ENCODE results near the gene FRY. TPM values are rescaled to one million over a fixed set of nuclear protein-coding genes. Genes with fewer than 3 reads are reported as not detected.

The FRY gene
- total and polyA plus RNA-seq, 9 of the 15 experiments (the other 6 are each of a cell fraction or from before 2014, with no cell fraction given) = 0.03 to 0.31 (median 0.11) TPM; not detected in 3

DNA sequence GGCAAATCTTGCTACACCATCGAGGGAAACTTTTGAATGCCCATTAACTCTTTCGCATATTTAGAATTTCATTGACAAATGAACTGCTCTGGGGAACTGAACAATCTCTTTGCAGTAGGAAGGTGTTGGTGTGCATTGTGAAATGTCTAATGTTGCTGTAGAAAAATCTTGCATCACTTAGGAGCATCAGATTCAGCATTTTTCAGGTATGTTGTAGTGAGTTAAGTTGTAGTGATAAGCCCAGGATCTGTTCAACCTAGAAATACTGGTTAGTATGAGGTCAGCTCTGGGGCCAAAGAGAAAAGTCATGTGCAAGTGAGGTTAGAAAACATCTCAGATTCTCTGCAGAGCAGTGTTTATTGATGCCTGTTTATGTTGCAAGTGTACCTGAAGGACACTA lies 4.1 kb downstream of the FRY start (continued):
- TF ChIP-seq TGIF2 (CRISPR knock-in tag; IDR thresholded peaks at IDR 0.05) (no peak), PHF20 (IDR thresholded peaks at IDR 0.05; ENCODE audit: partially characterized antibody) (no peak)

- Histone ChIP-seq H3K4me1 (replicated peaks in 1 of 2; ENCODE audit: control insufficient read depth in 2 of 2, insufficient read depth in 2 of 2, low read length in 2 of 2) (peaks cover 0 to 5% of the 10 kb centered on the region in 2 experiments; a peak in 2 of 5 replicates), H4K20me1 (replicated peaks; ENCODE audit: control insufficient read depth, insufficient read depth, low read length) (no peaks in the 10 kb centered on the region), H2AFZ (ENCODE audit: low read depth, low read length) (no peak overlapping the region), H3K36me3 (ENCODE audit: control insufficient read depth, insufficient read depth, low read length) (no peaks in the 10 kb centered on the region), H3K9ac (ENCODE audit: insufficient read depth in 1 of 2, low read depth in 2 of 2, low read length in 2 of 2) (no peak overlapping the region), H3K9me1 (ENCODE audit: control insufficient read depth, insufficient read depth, low read length) (no peaks in the 10 kb centered on the region), H3K27ac (ENCODE audit: extremely low read depth, low read depth, low read length) (no peak overlapping the region), H3K4me2 (ENCODE audit: insufficient read depth, low read length) (no peak overlapping the region), H3K9me3 (replicated peaks; ENCODE audit: control insufficient read depth, insufficient read depth, low read depth, low read length) (no peaks in the 10 kb centered on the region), H3K27me3 (ENCODE audit: control insufficient read depth in 2 of 2, insufficient read depth in 2 of 2, low read length in 2 of 2) (peaks cover under 1 to 4% of the 10 kb centered on the region in 2 experiments; a peak in 3 of 5 replicates), H3K4me3 (no peak overlapping the region), H3K79me2 (ENCODE audit: control insufficient read depth, insufficient read depth, low read length) (no peaks in the 10 kb centered on the region)
- ATAC-seq (no peak), FAIRE-seq (no peak), DNase-seq (ENCODE audit: extremely low read depth in 1 of 4, low spot score in 3 of 4) (no peak)
- POLR2A ChIA-PET = no interaction called here
- WGBS (ENCODE audit: insufficient coverage, low coverage, missing lambda C conversion rate) = 0% methylated on average over 4 of the region's 4 CpGs
- no TSS peak for BruUV-seq (replicated peaks)
- in situ Hi-C loops (cut with MboI) (loop anchor here (10.0 kb wide), 1 partner anchor 529 kb away; no protein-coding TSS in a partner anchor), intact Hi-C loops (cut with micrococcal nuclease) (no loop called here)
- CTCF ChIA-PET (ENCODE audit: low intra/inter-chr PET ratio) = no interaction called here
- no peak for TF ChIP-seq ZNF124 (CRISPR knock-in tag; IDR thresholded peaks at IDR 0.05)
- TF ChIP-seq FIP1L1 (IDR thresholded peaks at IDR 0.05; ENCODE audit: low read depth, low read length, poor library complexity, severe bottlenecking) = no peak
- TF ChIP-seq ZC3H4 (CRISPR knock-in tag; IDR thresholded peaks at IDR 0.05; ENCODE audit: borderline replicate concordance) = no peak
- TF ChIP-seq SMC3 (conservative IDR thresholded peaks at IDR 0.05; ENCODE audit: insufficient read depth, low read depth, low read length) = no peak
- no peak for TF ChIP-seq BACH1 (tag; IDR thresholded peaks at IDR 0.05)
- no peak for TF ChIP-seq TCF3 (CRISPR knock-in tag; IDR thresholded peaks at IDR 0.05)
- no peak for TF ChIP-seq RB1 (IDR thresholded peaks at IDR 0.05; ENCODE audit: low read depth)
- TF ChIP-seq ZKSCAN3 (CRISPR knock-in tag; IDR thresholded peaks at IDR 0.05) = no peak
- TF ChIP-seq RAD51 (IDR thresholded peaks at IDR 0.05; ENCODE audit: borderline replicate concordance, low read depth) = no peak
- TF ChIP-seq ZNF354B (CRISPR knock-in tag; IDR thresholded peaks at IDR 0.05) = no peak
- no peak for TF ChIP-seq CBX3 (IDR thresholded peaks at IDR 0.05; ENCODE audit: borderline replicate concordance in 1 of 2, low read length in 2 of 2)
- TF ChIP-seq RBM15 (IDR thresholded peaks at IDR 0.05; ENCODE audit: insufficient read depth, low read length) = no peak
- TF ChIP-seq RBM34 (IDR thresholded peaks at IDR 0.05; ENCODE audit: borderline replicate concordance, insufficient read depth, low read length) = no peak
- no peak for TF ChIP-seq SMARCB1 (IDR thresholded peaks at IDR 0.05; ENCODE audit: insufficient read length, low read depth)
- TF ChIP-seq EP300 (IDR thresholded peaks at IDR 0.05; ENCODE audit: low read length) = no peak
- TF ChIP-seq ZNF586 (CRISPR knock-in tag; conservative IDR thresholded peaks at IDR 0.05) = no peak
- no peak for TF ChIP-seq NFIC (IDR thresholded peaks at IDR 0.05)
- no peak for TF ChIP-seq NFRKB (IDR thresholded peaks at IDR 0.05; ENCODE audit: low read depth)
- no peak for TF ChIP-seq TFAP4 (CRISPR knock-in tag; IDR thresholded peaks at IDR 0.05; ENCODE audit: borderline replicate concordance)
Measured at GRCh38 chr13:32036126-32036695, 4.6 kb downstream of the FRY start.

Measured in K562 (cell line).